Stimulated activated CD8-positive, alpha-beta memory T cell treated with anti-CD3 and anti-CD28 coated beads, Interleukin-7, amount 100 ng/mL, for 4 hours (primary cell): ENCODE results near the gene CRPPA.
"Not testable (repeated sequence)": the region's sequence is repeated elsewhere in the genome, so short reads cannot be mapped to it uniquely, and the experiment has no call there.

ENCODE experiments used
- DNase-seq, 2 donors: peaks; one replicate each; pipeline ENCODE4 v3.0.0-alpha.2; 2020; ENCODE audit warnings: low read depth in 2 of 2

Gene CRPPA

DNA sequence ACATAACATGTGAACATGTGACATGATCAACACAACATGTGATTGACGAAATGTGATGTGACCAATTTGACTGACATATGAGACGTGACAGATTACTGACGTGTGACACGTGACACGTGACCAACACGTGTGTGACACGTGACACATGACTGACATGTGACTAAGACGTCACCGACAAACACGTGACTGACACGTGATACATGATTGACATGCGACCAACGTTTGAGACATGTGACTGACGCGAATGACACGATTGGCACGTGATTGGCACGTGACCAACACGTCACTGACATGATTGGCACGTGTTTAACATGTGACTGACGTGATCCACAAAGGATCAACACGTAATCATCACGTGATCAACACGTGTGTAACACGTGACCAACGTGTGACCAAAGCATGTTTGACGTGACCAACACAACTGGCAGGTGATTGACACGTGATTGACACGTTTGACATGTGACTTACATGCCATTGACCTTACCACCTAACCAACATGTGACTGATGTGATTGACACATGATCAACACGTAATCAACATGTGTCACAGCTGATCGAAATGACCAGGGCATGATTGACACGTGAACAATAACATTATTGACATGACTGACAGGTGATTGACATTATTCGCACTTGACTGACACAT is 23.7 kb downstream of the CRPPA start:
- DNase-seq, result no peak

DNA sequence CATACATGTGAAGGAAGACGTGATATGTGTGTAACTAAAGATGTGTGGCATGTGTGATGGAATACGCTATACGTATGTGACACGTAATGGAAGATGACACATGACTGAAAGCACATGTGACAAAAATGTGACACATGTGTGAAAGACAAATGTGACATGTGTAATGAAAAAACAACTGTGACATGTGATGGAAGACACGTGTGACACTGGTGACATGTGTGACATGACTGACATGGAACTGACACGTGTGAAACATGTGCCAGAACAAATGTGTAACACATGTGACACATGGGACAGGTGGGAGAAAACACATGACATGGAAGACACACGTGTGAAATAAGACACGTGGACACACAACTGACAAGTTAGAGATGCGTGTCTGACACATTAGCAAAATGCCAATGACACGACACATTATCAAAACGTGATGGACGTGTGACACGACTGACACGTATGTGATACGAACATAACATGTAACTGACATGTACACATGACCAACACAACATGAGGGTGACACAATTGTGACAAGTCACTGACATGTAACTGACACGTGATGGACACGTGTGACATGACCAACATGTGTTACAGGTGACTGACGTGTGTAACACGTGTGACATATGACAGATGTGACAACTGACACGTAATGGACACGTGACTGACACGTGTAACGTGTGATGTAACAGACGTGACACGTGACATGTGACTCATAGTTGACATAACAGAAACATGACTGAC is 24.4 kb downstream of the CRPPA start:
- DNase-seq, result no peak

GRCh38 chr7:16395121-16395520 is 26.2 kb downstream of the CRPPA start:
- DNase-seq, result no peak

DNA sequence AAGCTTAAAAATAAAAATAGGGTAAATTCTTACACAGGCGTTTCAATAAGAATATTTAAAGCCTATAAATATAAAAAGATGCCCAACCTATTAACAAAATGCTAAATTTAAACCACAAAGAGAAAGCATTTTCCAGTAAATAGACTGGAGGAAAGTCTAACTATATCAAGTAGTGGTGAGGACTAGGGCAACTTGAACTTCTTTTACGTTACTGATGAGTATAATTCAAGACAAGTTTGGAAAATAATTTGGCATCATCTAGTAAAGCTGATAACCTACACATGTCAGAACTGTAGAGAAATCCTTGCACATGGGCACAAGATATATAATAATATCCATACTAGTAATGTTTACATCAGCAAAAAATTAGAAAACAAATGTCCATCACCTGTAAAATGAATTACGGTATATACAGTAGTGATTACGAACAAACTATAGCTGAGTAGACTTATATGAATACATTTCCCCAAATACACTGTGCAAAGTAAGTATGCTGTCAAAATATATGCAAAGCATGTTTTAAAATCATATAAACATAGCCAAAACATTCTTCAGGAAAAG is 27.4 kb downstream of the CRPPA start:
- DNase-seq, result no peak

DNA sequence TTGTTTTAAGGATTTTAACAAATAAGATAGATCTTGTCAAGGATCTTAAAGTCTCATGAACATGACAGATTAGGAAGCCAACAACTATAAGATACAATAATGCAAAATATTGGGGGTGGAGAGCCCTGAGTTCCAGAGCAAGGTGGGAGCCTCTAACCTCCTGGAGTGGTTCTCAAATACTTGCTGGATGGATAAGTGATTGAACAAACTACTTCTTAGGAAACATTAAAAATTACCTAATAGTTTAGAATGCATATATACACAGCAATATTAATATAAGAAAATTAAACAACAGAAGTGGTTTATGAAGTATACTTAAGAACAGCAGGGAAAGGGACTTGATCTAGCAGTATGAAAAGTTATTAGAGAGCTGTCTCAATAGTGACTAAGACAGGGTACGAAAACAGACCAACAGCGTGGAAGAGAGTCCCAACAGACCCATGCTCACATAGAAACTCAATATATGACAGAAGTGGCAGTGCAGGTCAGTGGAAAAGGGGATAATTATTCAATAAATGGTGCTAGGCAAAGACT is 28.3 kb downstream of the CRPPA start:
- no peak for DNase-seq

DNA sequence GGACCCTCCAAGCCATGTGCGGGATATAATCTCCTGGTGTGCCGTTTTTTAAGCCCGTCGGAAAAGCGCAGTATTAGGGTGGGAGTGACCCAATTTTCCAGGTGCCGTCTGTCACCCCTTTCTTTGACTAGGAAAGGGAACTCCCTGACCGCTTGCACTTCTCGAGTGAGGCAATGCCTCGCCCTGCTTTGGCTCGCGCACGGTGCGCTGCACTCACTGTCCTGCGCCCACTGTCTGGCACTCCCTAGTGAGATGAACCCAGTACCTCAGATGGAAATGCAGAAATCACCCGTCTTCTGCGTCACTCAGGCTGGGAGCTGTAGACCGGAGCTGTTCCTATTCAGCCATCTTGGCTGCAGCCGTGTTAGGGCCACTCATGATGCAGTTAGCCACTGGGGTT is 37.6 kb downstream of the CRPPA start:
- DNase-seq, result not testable (repeated sequence)

DNA sequence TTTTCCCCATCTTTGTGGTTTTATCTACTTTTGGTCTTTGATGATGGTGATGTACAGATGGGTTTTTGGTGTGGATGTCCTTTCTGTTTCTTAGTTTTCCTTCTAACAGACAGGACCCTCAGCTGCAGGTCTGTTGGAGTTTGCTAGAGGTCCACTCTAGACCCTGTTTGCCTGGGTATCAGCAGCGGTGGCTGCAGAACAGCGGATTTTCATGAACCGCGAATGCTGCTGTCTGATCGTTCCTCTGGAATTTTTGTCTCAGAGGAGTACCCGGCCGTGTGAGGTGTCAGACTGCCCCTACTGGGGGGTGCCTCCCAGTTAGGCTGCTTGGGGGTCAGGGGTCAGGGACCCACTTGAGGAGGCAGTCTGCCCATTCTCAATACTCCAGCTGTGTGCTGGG is 38.2 kb downstream of the CRPPA start:
- DNase-seq, result not testable (repeated sequence)
